Measurements from ENCODE around the gene ELMO3. TPM values are rescaled to one million over a fixed set of nuclear protein-coding genes. Genes with fewer than 3 reads are reported as not detected.

Gene ELMO3
- total and polyA plus RNA-seq, 2 of the 4 experiments (the other 2 are of a cell fraction) = 0.36 to 1.6 TPM

- ATAC-seq (ENCODE audit: low read depth) (peak; percentile 75), DNase-seq (peak; percentile 92)
- no peaks in the 10 kb centered on the region; the same call in 1 of the 2 replicates for H4K20me1 ChIP-seq (ENCODE audit: insufficient read depth, low read length)
- no peaks in the 10 kb centered on the region for H3K36me3 ChIP-seq (ENCODE audit: control insufficient read depth, insufficient read depth, low read length)
- H2BK15ac ChIP-seq (ENCODE audit: low read depth, low read length) = peak within 1 kb of the TSS; percentile 34; the same call in 1 of the 3 replicates
- peak within 1 kb of the TSS; percentile 80 for H3K4ac ChIP-seq (ENCODE audit: low read depth, low read length)
- H2BK5ac ChIP-seq (ENCODE audit: low read depth, low read length, poor library complexity, severe bottlenecking) = peak within 1 kb of the TSS; percentile 87
- H3K9me1 ChIP-seq (ENCODE audit: insufficient read depth, low read length) = peaks cover 24% of the 10 kb centered on the region
- peak within 1 kb of the TSS; percentile 88 for H3K4me2 ChIP-seq (ENCODE audit: low read depth, low read length)
- H3K79me1 ChIP-seq (ENCODE audit: low read depth in 1 of 2, low read length in 2 of 2) = peaks cover 13 to 61% of the 10 kb centered on the region in 2 experiments; a peak in 3 of 4 replicates
- dilution Hi-C loops (cut with HindIII; ENCODE audit: low sequenced_read_pairs, unreplicated experiment) = no loop called here
- peaks cover 40% of the 10 kb centered on the region for H3K4me1 ChIP-seq (ENCODE audit: control insufficient read depth, insufficient read depth, low read length)
- peak within 1 kb of the TSS; percentile 97 for H2AK9ac ChIP-seq (replicated peaks; ENCODE audit: low read depth, low read length, poor library complexity)
- H3K9ac ChIP-seq (ENCODE audit: low read depth, low read length) = peak within 1 kb of the TSS; percentile 81
- H3K14ac ChIP-seq (replicated peaks; ENCODE audit: low read depth, low read length) = peak within 1 kb of the TSS; percentile 71
- H3K4me3 ChIP-seq (ENCODE audit: insufficient read depth, low read depth, low read length) = peak within 1 kb of the TSS; percentile 89
- H4K5ac ChIP-seq (ENCODE audit: low read depth, low read length) = peak within 1 kb of the TSS; percentile 17; the same call in 1 of the 2 replicates
- BruUV-seq (replicated peaks) = no TSS peak
- intact Hi-C loops (cut with micrococcal nuclease) = loop anchor here (5.0 kb wide), 1 partner anchor 145 kb away; the partner anchor contains the start of gene TPPP3
- ChIA-PET POLR2A (ENCODE audit: unreplicated experiment) (interaction anchor here (0.5 to 0.6 kb wide), 4 partner anchors 11 to 109 kb away, joined by 3 to 8 read pairs (median 4); no protein-coding TSS in a partner anchor), CTCF (interaction anchor here (0.5 to 1.5 kb wide), 3 partner anchors 13 to 85 kb away, joined by 4 to 5 read pairs (median 4); no protein-coding TSS in a partner anchor)
- peak within 1 kb of the TSS; percentile 24; the same call in 1 of the 2 replicates for H2BK20ac ChIP-seq (ENCODE audit: low read depth, low read length)
- peak within 1 kb of the TSS; percentile 61 to 83; a peak in 3 of 4 replicates for H4K8ac ChIP-seq (ENCODE audit: low read depth in 2 of 2, low read length in 2 of 2)
- peak within 1 kb of the TSS; percentile 90 for H2AFZ ChIP-seq (replicated peaks; ENCODE audit: low read length, poor library complexity)
- H3K27me3 ChIP-seq (ENCODE audit: control insufficient read depth, insufficient read depth, low read length) = no peaks in the 10 kb centered on the region
- peak within 1 kb of the TSS; percentile 87 for H3K23ac ChIP-seq (ENCODE audit: low read depth, low read length)
- H3K18ac ChIP-seq (ENCODE audit: low read depth, low read length) = peak within 1 kb of the TSS; percentile 7; the same call in 1 of the 2 replicates
- in situ Hi-C loops (cut with MboI; ENCODE audit: low sequenced_read_pairs) = no loop called here
- H3K9me3 ChIP-seq (ENCODE audit: control insufficient read depth, insufficient read depth, low read length) = no peaks in the 10 kb centered on the region
- H3K27ac ChIP-seq (ENCODE audit: insufficient read depth, low read length) = peak within 1 kb of the TSS; percentile 88
- peak within 1 kb of the TSS; percentile 73 for H4K91ac ChIP-seq (ENCODE audit: insufficient read depth, low read depth, low read length)
- 0% methylated on average over 14 of the region's 60 CpGs; no CpG with 5 or more reads in 1 of the 2 experiments for WGBS, 2 experiments (ENCODE audit: extremely low coverage in 2 of 2, insufficient read length in 1 of 2)
- peak within 1 kb of the TSS; percentile 93 for H2AK5ac ChIP-seq (ENCODE audit: low read depth, low read length)
- peak within 1 kb of the TSS; percentile 46 for H3K56ac ChIP-seq (ENCODE audit: extremely low read depth, insufficient read depth, low read length)
- H2BK120ac ChIP-seq (ENCODE audit: low read depth, low read length) = no peak within 1 kb of the TSS; the same call in 1 of the 2 replicates
- TF ChIP-seq POLR2A (IDR thresholded peaks at IDR 0.05; ENCODE audit: low read depth, low read length) (peak; percentile 89), MAZ (IDR thresholded peaks at IDR 0.05; ENCODE audit: borderline replicate concordance, low read depth, low read length) (peak; percentile 28; the same call in 1 of the 2 replicates), SMC3 (IDR thresholded peaks at IDR 0.05; ENCODE audit: low read depth, low read length) (no peak), RAD21 (IDR thresholded peaks at IDR 0.05; ENCODE audit: low read length) (no peak), NFE2L2 (IDR thresholded peaks at IDR 0.05; ENCODE audit: low read depth, low read length) (no peak), FOS (IDR thresholded peaks at IDR 0.05; ENCODE audit: low read depth, low read length) (no peak), CHD1 (IDR thresholded peaks at IDR 0.05; ENCODE audit: low read depth, low read length) (no peak), ELK1 (IDR thresholded peaks at IDR 0.05; ENCODE audit: borderline replicate concordance, low read depth, low read length) (no peak), MXI1 (IDR thresholded peaks at IDR 0.05; ENCODE audit: borderline replicate concordance, low read depth, low read length) (peak; percentile 5; the same call in 1 of the 2 replicates), CTCF (conservative IDR thresholded peaks at IDR 0.05; ENCODE audit: low read depth, low read length) (no peak), USF2 (IDR thresholded peaks at IDR 0.05; ENCODE audit: low read depth, low read length) (no peak), MAFK (IDR thresholded peaks at IDR 0.05; ENCODE audit: low read depth, low read length) (no peak)
Measured at GRCh38 chr16:67247192-67248072, 48.5 kb downstream of the ELMO3 start, which contains the start of gene FHOD1. TSS of gene FHOD1 (minus strand) at chr16:67247481. CDS start at chr16:67247410, 71 bp downstream.

Measured in IMR-90 (cell line).